Mucosa of descending colon (tissue), 3 donors: Measurements from ENCODE around the gene RELN. TPM values are rescaled to one million over a fixed set of nuclear protein-coding genes. Genes with fewer than 3 reads are reported as not detected.

ENCODE experiments used
- ATAC-seq: fragments of 200-7000 bp; cut with Tn5 transposase; one replicate; pipeline ENCODE4 v1.9.1; 2020; ENCODE audit warnings: mild to moderate bottlenecking, moderate library complexity
- DNase-seq, 3 donors: peaks; one replicate each; pipeline ENCODE4 v3.0.0-alpha.2; 2020
- H3K36me3 ChIP-seq: fragments of 200-600 bp; one replicate; pipeline ENCODE4 v1.8.0; 2021; ENCODE audit warnings: low read depth, mild to moderate bottlenecking
- H3K4me1 ChIP-seq: fragments of 200-600 bp; one replicate; pipeline ENCODE4 v1.8.0; 2021; ENCODE audit warnings: low read depth, mild to moderate bottlenecking
- H3K4me3 ChIP-seq: fragments of 200-600 bp; one replicate; pipeline ENCODE4 v1.8.0; 2021; ENCODE audit warnings: mild to moderate bottlenecking
- H3K9me3 ChIP-seq: fragments of 200-600 bp; one replicate; pipeline ENCODE4 v1.8.0; 2021; ENCODE audit warnings: mild to moderate bottlenecking
- CTCF ChIP-seq: fragments of 200-600 bp; IDR thresholded peaks from one replicate; pipeline ENCODE4 v1.8.0; 2022; ENCODE audit warnings: antibody characterized with exemption, mild to moderate bottlenecking
- intact Hi-C, 2 donors: fragments of 100-400 bp; cut with DNase I in 1 of 2; cut with micrococcal nuclease in 1 of 2; formaldehyde crosslinking; loops; one replicate each; pipeline versions ENCODE4 v1.11.0 to v1.11.1; 2022; cut with DNase I, micrococcal nuclease
- total RNA-seq, 3 donors: library from RNA; stranded (reverse); fragmentation: NEBNext Ultra II Directional in 2 of 3; extraction: Animal tissue kit (Norgen Biotek cat#: 25700) in 2 of 3; gene quantifications; one replicate each; pipeline versions ENCODE4 v1.2.1 to v1.2.4, GENCODE V29; 2021 to 2023
- donor health status: DM: no; HTN: no; CAD: no; lungs with moderate emphysema.
- donor health status: DM: no; HTN: no; CAD: no.
- donor health status: DM: no; HTN: yes; CAD: no.

RELN gene
- total RNA-seq, 3 donors from 2014 or later: 1.1 to 4.4 (median 2.4) TPM

DNA sequence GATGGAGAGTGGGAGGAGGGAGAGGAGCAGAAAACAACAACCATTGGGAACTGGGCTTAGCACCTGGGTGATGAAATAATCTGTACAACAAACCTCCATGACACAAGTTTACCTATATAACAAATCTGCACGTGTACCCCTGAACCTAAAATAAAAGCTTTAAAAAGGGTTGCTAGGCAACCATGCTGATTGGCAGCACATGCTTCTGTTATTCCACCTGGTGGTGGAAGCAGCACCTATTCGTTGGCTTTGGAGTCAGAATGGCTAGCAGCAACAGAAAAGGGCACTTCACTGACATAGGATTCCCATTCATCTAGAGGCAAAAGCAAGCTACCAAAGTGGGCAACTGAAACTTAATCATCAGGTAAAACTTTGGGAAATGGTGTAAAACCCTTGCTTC lies 57.1 kb downstream of the RELN start:
- intact Hi-C loops: no loop called here
- DNase-seq (no peak), ATAC-seq (no peak)
- no peaks in the 10 kb centered on the region for H3K4me1 ChIP-seq
- H3K4me3 ChIP-seq: no peak overlapping the region
- no peaks in the 10 kb centered on the region for H3K36me3 ChIP-seq
- no peak for TF ChIP-seq CTCF
- H3K9me3 ChIP-seq: no peaks in the 10 kb centered on the region

- DNase-seq (no peak), ATAC-seq (no peak)
- no peak for TF ChIP-seq CTCF
- intact Hi-C loops: no loop called here
- H3K4me1 ChIP-seq: no peaks in the 10 kb centered on the region
- no peak overlapping the region for H3K4me3 ChIP-seq
- no peaks in the 10 kb centered on the region for H3K36me3 ChIP-seq
- H3K9me3 ChIP-seq: no peaks in the 10 kb centered on the region
These were observed 59.6 kb downstream of the RELN start for GRCh38 chr7:103929901-103930311.

DNA sequence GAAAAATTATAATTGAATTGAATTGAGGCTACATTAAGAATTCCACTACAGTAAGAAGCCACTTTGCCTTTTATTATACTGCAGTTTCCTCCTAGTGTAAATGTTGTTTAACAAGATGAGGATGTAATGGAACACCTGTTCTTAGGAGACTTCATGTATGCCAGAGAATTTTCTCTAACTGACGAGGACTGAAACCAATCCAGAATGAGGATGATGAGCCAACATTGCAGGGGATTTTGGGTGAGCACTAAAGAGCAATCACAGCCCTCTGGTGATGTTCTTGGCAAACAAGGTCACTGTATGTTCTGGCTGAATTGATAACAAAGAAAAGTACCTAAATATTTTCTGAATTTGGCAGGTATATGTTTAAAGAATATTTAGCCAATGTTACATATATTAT lies 60.9 kb downstream of the RELN start:
- no peaks in the 10 kb centered on the region for H3K36me3 ChIP-seq
- intact Hi-C loops: no loop called here
- no peak for ATAC-seq
- H3K4me3 ChIP-seq: no peak overlapping the region
- H3K4me1 ChIP-seq: no peaks in the 10 kb centered on the region
- no peak for TF ChIP-seq CTCF
- no peak for DNase-seq
- no peaks in the 10 kb centered on the region for H3K9me3 ChIP-seq

- DNase-seq: no peak
- no peak for TF ChIP-seq CTCF
- no peak for ATAC-seq
- H3K4me3 ChIP-seq: no peak overlapping the region
- no peaks in the 10 kb centered on the region for H3K36me3 ChIP-seq
- H3K4me1 ChIP-seq: no peaks in the 10 kb centered on the region
- intact Hi-C loops: no loop called here
- no peaks in the 10 kb centered on the region for H3K9me3 ChIP-seq
These were observed 65.3 kb downstream of the RELN start for GRCh38 chr7:103924184-103924583.

- H3K36me3 ChIP-seq: no peaks in the 10 kb centered on the region
- no peak overlapping the region for H3K4me3 ChIP-seq
- intact Hi-C loops: no loop called here
- H3K4me1 ChIP-seq: no peaks in the 10 kb centered on the region
- no peak for TF ChIP-seq CTCF
- no peak for DNase-seq
- ATAC-seq: no peak
- no peaks in the 10 kb centered on the region for H3K9me3 ChIP-seq
These were observed 67.1 kb downstream of the RELN start for GRCh38 chr7:103922407-103922806.

DNA sequence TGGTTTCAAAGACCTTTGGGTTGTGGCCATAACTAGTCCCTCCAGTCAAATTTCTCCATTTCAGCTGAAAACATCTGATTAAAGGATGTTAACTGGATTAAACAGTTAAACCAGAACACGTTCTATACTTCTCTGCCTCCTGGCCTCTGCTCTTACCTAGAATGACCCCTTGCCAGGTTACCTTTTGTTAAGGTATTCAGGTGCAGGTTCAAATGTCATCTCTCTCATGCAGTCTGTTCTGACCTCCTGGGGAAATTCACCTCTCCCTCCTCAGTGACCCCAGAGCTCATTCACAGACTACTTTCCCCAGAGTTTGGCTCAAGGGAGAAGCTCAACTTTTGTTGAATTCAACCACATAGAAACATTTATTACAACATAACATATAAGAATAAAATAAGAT lies 67.8 kb downstream of the RELN start:
- H3K4me1 ChIP-seq: no peaks in the 10 kb centered on the region
- no peaks in the 10 kb centered on the region for H3K9me3 ChIP-seq
- intact Hi-C loops: no loop called here
- H3K4me3 ChIP-seq: no peak overlapping the region
- H3K36me3 ChIP-seq: no peaks in the 10 kb centered on the region
- TF ChIP-seq CTCF: no peak
- ATAC-seq: no peak
- no peak for DNase-seq
